Measurements from ENCODE around the gene CHRDL2.

DNA sequence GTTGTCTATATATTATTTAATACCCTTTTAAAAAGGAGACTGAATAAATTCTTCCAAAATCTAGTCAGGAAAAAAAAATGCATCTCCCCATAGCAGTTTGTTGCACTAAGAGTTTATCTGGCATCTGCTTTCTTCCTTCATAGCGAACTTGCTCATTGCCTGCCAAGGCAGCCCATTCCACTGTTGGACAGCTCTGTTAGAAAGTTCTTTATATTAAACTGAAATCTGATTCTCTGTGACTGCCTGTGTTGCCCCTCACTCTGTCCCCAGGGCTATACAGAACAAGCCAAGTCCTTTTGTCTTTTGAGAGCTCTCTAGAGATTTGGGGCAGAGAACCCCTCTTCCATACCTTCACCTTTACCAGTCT is 3.3 kb upstream of the CHRDL2 start:
- TF ChIP-seq CTCF (IDR thresholded peaks at IDR 0.05) = no peak
- TF ChIP-seq EZH2 (IDR thresholded peaks at IDR 0.05; ENCODE audit: borderline replicate concordance, insufficient read depth, low read depth, low read length, poor library complexity, severe bottlenecking) = no peak
